H9 (cell line): ENCODE results near the gene NELFCD. TPM values are rescaled to one million over a fixed set of nuclear protein-coding genes. Genes with fewer than 3 reads are reported as not detected.

ENCODE experiments used
- DNase-seq: peaks from one replicate; pipeline ENCODE4 v3.0.0-alpha.2; 2017
- H2AFZ ChIP-seq: one replicate; pipeline ENCODE4 v1.6.1; 2013; ENCODE audit warnings: mild to moderate bottlenecking, low read length, control low read depth, moderate library complexity
- H2AK5ac ChIP-seq: 2 replicates; pipeline ENCODE4 v1.6.1; 2013; ENCODE audit warnings: low read length, control low read depth, mixed read lengths; ENCODE audit not compliant: insufficient read length
- H2BK120ac ChIP-seq: one replicate; pipeline ENCODE4 v1.6.1; 2013; ENCODE audit warnings: low read depth, mild to moderate bottlenecking, low read length, control low read depth, inconsistent platforms; ENCODE audit not compliant: poor library complexity, severe bottlenecking
- H2BK12ac ChIP-seq: 2 replicates; pipeline ENCODE4 v1.6.1; 2013; ENCODE audit warnings: low read length, control low read depth, mixed read lengths, low read depth; ENCODE audit not compliant: insufficient read length
- H2BK15ac ChIP-seq: 2 replicates; pipeline ENCODE4 v1.6.1; 2013; ENCODE audit warnings: low read depth, low read length, control low read depth
- H2BK20ac ChIP-seq: one replicate; pipeline ENCODE4 v1.6.1; 2013; ENCODE audit warnings: low read depth, mild to moderate bottlenecking, low read length, control low read depth, inconsistent platforms; ENCODE audit not compliant: poor library complexity, severe bottlenecking
- H2BK5ac ChIP-seq: 2 replicates; pipeline ENCODE4 v1.6.1; 2013; ENCODE audit warnings: low read length, control low read depth, mixed read lengths; ENCODE audit not compliant: insufficient read length
- H3K14ac ChIP-seq: 2 replicates; pipeline ENCODE4 v1.6.1; 2013; ENCODE audit warnings: low read length, control low read depth; ENCODE audit not compliant: insufficient read depth
- H3K18ac ChIP-seq: 2 replicates; pipeline ENCODE4 v1.6.1; 2013; ENCODE audit warnings: low read depth, mild to moderate bottlenecking, mixed read lengths, low read length, control low read depth; ENCODE audit not compliant: insufficient read length
- H3K23ac ChIP-seq: 2 replicates; pipeline ENCODE4 v1.6.1; 2013; ENCODE audit warnings: low read length, control low read depth, mixed read lengths, low read depth; ENCODE audit not compliant: insufficient read length
- H3K23me2 ChIP-seq: 2 replicates; pipeline ENCODE4 v1.6.1; 2013; ENCODE audit warnings: low read depth, mild to moderate bottlenecking, mixed read lengths, low read length, control low read depth; ENCODE audit not compliant: insufficient read length, poor library complexity, severe bottlenecking
- H3K27ac ChIP-seq: 2 replicates; pipeline ENCODE4 v1.5.1; 2013; ENCODE audit warnings: low read length, control low read depth, mixed read lengths, low read depth; ENCODE audit not compliant: insufficient read length
- H3K27me3 ChIP-seq: 2 replicates; pipeline ENCODE4 v1.6.1; 2013; ENCODE audit warnings: low read length, control low read depth, inconsistent platforms; ENCODE audit not compliant: insufficient read depth
- H3K4ac ChIP-seq: 2 replicates; pipeline ENCODE4 v1.6.1; 2013; ENCODE audit warnings: low read depth, mild to moderate bottlenecking, control low read depth, inconsistent platforms, low read length, moderate library complexity
- H3K4me1 ChIP-seq: 2 replicates; pipeline ENCODE4 v1.6.1; 2013; ENCODE audit warnings: low read length, control low read depth, inconsistent platforms; ENCODE audit not compliant: insufficient read depth
- H3K4me2 ChIP-seq: 2 replicates; pipeline ENCODE4 v1.6.1; 2013; ENCODE audit warnings: low read length, control low read depth, mixed read lengths; ENCODE audit not compliant: insufficient read length, insufficient read depth
- H3K56ac ChIP-seq: 2 replicates; pipeline ENCODE4 v1.6.1; 2013; ENCODE audit warnings: low read depth, mild to moderate bottlenecking, mixed read lengths, low read length, control low read depth; ENCODE audit not compliant: insufficient read length
- H3K79me1 ChIP-seq: 2 replicates; pipeline ENCODE4 v1.6.1; 2013; ENCODE audit warnings: low read depth, mild to moderate bottlenecking, moderate library complexity, low read length, control low read depth, inconsistent platforms; ENCODE audit not compliant: insufficient read depth, poor library complexity, severe bottlenecking
- H3K79me2 ChIP-seq: 2 replicates; pipeline ENCODE4 v1.6.1; 2013; ENCODE audit warnings: low read length, control low read depth, inconsistent platforms; ENCODE audit not compliant: insufficient read depth
- H3K9ac ChIP-seq: 2 replicates; pipeline ENCODE4 v1.6.1; 2013; ENCODE audit warnings: low read length, control low read depth, mixed read lengths; ENCODE audit not compliant: insufficient read length; ENCODE audit errors: extremely low read depth
- H3K9me3 ChIP-seq: one replicate; pipeline ENCODE4 v1.6.1; 2013; ENCODE audit warnings: low read depth, low read length, inconsistent platforms; ENCODE audit not compliant: control insufficient read depth
- H3T11ph ChIP-seq: one replicate; pipeline ENCODE4 v1.6.1; 2013; ENCODE audit warnings: mild to moderate bottlenecking, low read length, control low read depth, inconsistent platforms
- H4K20me1 ChIP-seq: one replicate; pipeline ENCODE4 v1.6.1; 2013; ENCODE audit not compliant: control insufficient read depth, insufficient read length, insufficient read depth
- H4K5ac ChIP-seq: 2 replicates; pipeline ENCODE4 v1.6.1; 2013; ENCODE audit warnings: low read depth, mild to moderate bottlenecking, mixed read lengths, low read length, control low read depth; ENCODE audit not compliant: insufficient read length
- H4K8ac ChIP-seq: replicated peaks from 2 replicates; pipeline ENCODE4 v1.6.1; 2013; ENCODE audit warnings: low read length, control low read depth, mixed read lengths, low read depth; ENCODE audit not compliant: insufficient read length
- H4K91ac ChIP-seq: 2 replicates; pipeline ENCODE4 v1.6.1; 2013; ENCODE audit warnings: low read depth, mild to moderate bottlenecking, moderate library complexity, mixed read lengths, low read length, control low read depth; ENCODE audit not compliant: insufficient read length
- H3K27ac Mint-ChIP-seq, 3 experiments: 2 replicates in 2 of 3; 3 replicates in 1 of 3; pipeline ENCODE4 v1.8.0; 2020 to 2021; ENCODE audit warnings: mixed read lengths in 3 of 3, mild to moderate bottlenecking in 1 of 3, moderate library complexity in 1 of 3
- H3K27me3 Mint-ChIP-seq: 2 replicates; pipeline ENCODE4 v1.8.0; 2021; ENCODE audit warnings: low read depth, mild to moderate bottlenecking, moderate library complexity, mixed read lengths
- H3K36me3 Mint-ChIP-seq, 3 experiments: 2 replicates in 2 of 3; 3 replicates in 1 of 3; pipeline ENCODE4 v1.8.0; 2020 to 2021; ENCODE audit warnings: low read depth in 3 of 3, mixed read lengths in 3 of 3; ENCODE audit not compliant: insufficient read depth in 1 of 3
- H3K4me1 Mint-ChIP-seq, 2 experiments: 2 replicates each; pipeline ENCODE4 v1.8.0; 2020; ENCODE audit warnings: mixed read lengths in 2 of 2
- H3K4me3 Mint-ChIP-seq, 2 experiments: 2 replicates in 1 of 2; 3 replicates in 1 of 2; pipeline ENCODE4 v1.8.0; 2020 to 2021; ENCODE audit warnings: mild to moderate bottlenecking in 2 of 2, mixed read lengths in 2 of 2, moderate library complexity in 1 of 2
- H3K9me3 Mint-ChIP-seq, 2 experiments: 2 replicates in 1 of 2; 3 replicates in 1 of 2; pipeline ENCODE4 v1.8.0; 2020; ENCODE audit warnings: mild to moderate bottlenecking in 2 of 2, mixed read lengths in 2 of 2, moderate library complexity in 1 of 2
- CTCF ChIP-seq: fragments of 200-600 bp; sonication (generic); conservative IDR thresholded peaks from 3 replicates; pipeline ENCODE4 v1.8.0; 2021; ENCODE audit warnings: antibody characterized with exemption, mild to moderate bottlenecking
- WGBS: extraction: QIAGEN DNeasy Blood & Tissue Kit; methylation state at CpG from one replicate; pipeline ENCODE4 v1.1.7; 2013; ENCODE audit warnings: missing lambda C conversion rate, low lambda C conversion rate, mixed read lengths; ENCODE audit not compliant: insufficient read length; ENCODE audit errors: extremely low coverage; 5-methylcytosine and 5-hydroxymethylcytosine counted together
- total RNA-seq: library from RNA; stranded (reverse); gene quantifications from 2 replicates; pipeline ENCODE4 v1.2.1, GENCODE V29; 2021

The NELFCD gene
- total RNA-seq, 1 experiment from 2014 or later = 57.8 TPM

- H2AK5ac ChIP-seq = no peak within 1 kb of the TSS
- peaks cover 10% of the 10 kb centered on the region for H3K79me2 ChIP-seq
- no peak within 1 kb of the TSS for H2BK20ac ChIP-seq
- H3K79me1 ChIP-seq = no peaks in the 10 kb centered on the region
- no peak within 1 kb of the TSS for H4K8ac ChIP-seq
- Mint-ChIP-seq H3K4me1 (peaks cover 13 to 18% of the 10 kb centered on the region in 2 experiments), H3K36me3 (peaks cover 12 to 25% (median 22%) of the 10 kb centered on the region in 3 experiments; a peak in 6 of 7 replicates), H3K9me3 (no peaks in the 10 kb centered on the region; a peak in 1 of 5 replicates), H3K27me3 (peaks cover 6% of the 10 kb centered on the region; the same call in 1 of the 2 replicates), H3K4me3 (peak within 1 kb of the TSS; percentile 88 to 92), H3K27ac (peak within 1 kb of the TSS in 2 of 3 experiments; percentile 70 to 97; a peak in 3 of 7 replicates)
- no peak within 1 kb of the TSS for H4K5ac ChIP-seq
- no peak within 1 kb of the TSS for H2BK120ac ChIP-seq
- H3K4ac ChIP-seq = no peak within 1 kb of the TSS
- WGBS = no CpG with 5 or more reads among the region's 50 CpGs
- no peaks in the 10 kb centered on the region for H4K20me1 ChIP-seq
- no peak within 1 kb of the TSS for H2AFZ ChIP-seq
- peaks cover 9% of the 10 kb centered on the region for H3K23me2 ChIP-seq
- TF ChIP-seq CTCF = no peak
- peak within 1 kb of the TSS; percentile 94 for H3K4me2 ChIP-seq
- no peak within 1 kb of the TSS for H3K27ac ChIP-seq
- DNase-seq = no peak
- H3K23ac ChIP-seq = no peak within 1 kb of the TSS
- H3K27me3 ChIP-seq = no peaks in the 10 kb centered on the region
- H2BK12ac ChIP-seq = no peak within 1 kb of the TSS
- peak within 1 kb of the TSS; percentile 83 for H3K14ac ChIP-seq
- no peaks in the 10 kb centered on the region for H3K9me3 ChIP-seq
- H3K18ac ChIP-seq = no peak within 1 kb of the TSS
- H3K56ac ChIP-seq = no peak within 1 kb of the TSS
- H3T11ph ChIP-seq = no peak within 1 kb of the TSS
- H2BK15ac ChIP-seq = no peak within 1 kb of the TSS
- H3K9ac ChIP-seq = peak within 1 kb of the TSS; percentile 56
- no peak within 1 kb of the TSS for H4K91ac ChIP-seq
- no peaks in the 10 kb centered on the region for H3K4me1 ChIP-seq
- no peak within 1 kb of the TSS for H2BK5ac ChIP-seq
Observed at GRCh38 chr20:59042151-59042795, 61.2 kb downstream of the NELFCD start, which contains the start of gene PRELID3B. TSS of gene PRELID3B (minus strand) at chr20:59042786. CDS start at chr20:59042730, 56 bp downstream.
